ENCODE data around the gene C14orf132. TPM values are rescaled to one million over a fixed set of nuclear protein-coding genes. Genes with fewer than 3 reads are reported as not detected.
"Not testable (repeated sequence)": the region's sequence is repeated elsewhere in the genome, so short reads cannot be mapped to it uniquely, and the experiment has no call there.

The C14orf132 gene
- total RNA-seq, 2 experiments from 2014 or later, result 0.80 to 1.1 TPM

DNA sequence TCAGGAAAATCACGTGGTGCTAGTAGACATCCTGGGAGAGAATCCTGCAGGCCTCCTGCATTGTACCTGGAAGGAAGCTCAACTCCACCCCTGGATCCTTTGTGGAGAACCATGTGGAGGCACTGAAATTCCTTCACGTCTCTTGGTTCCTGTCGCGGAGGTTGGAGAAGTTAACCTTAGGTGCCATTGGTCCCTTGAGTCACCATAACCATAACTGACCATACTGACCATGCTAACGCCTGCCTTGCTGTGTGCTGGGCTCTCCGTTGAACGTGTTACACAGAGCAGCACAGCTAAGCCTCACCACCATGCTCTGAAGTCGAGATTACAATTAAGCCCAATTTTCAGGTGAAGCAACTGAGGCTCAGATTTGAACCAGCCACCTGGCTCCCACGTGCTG is 18.6 kb downstream of the C14orf132 start:
- ChIA-PET CTCF (no interaction called here), POLR2A (no interaction called here)

DNA sequence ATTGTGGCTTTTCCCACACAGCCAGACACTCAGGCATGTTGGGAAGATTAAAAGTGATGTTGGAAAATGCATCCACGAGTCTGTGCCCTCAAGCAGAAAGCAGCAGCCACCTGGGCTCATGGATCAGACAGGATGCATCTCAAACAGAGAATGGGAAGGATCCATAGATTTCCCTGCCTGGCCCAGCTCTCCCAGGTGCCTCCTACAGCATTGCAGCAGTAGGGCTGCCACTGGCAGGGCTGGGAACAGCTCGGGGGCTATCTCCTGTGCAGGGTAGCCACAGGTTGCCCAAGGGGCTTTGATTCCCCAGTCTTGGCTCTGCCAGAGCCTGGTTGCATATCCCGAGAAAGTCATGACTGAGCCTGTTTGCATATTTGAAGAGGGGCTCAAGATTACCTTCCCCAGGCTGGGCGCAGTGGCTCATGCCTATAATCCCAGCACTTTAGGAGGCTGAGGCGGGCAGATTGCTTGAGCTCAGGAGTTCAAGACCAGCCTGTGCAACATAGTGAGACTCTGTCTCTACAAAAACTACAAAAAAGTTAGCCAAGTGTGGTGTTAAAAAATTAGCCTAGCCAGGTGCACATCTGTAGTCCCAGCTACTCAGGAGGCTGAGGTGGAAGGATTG is 19.5 kb downstream of the C14orf132 start:
- CTCF ChIA-PET, result no interaction called here
- POLR2A ChIA-PET, result no interaction called here

DNA sequence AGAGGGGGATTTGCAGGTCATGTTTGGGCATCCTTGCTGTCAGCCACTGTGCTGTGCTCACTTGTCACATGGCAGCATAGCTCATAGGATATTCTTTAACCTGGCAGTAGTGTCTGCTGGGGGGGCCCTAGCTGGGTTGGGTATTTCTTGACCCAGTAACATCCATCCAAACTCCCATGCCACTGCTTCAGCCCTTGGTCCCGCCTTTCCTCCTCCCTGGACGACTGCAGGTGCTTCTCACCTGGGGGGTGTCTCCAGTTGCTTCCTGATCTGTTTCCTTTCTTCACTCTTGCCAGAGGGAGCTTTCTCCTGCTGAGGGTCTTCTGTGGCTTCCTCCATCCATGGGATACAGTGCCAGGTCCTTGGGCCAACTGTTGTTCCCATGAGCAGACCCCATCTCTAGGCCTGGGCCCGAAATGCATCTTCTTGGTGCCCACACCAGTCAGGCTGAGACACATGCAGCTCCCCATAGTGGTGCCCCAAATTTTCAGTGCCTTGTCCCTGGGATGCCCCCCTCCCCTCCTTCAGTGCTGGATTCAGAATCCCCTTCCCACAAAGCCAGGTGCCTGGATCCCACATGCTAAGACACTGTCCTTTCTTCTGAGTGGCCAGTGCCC is 20.5 kb downstream of the C14orf132 start:
- ChIA-PET CTCF (no interaction called here), POLR2A (no interaction called here)

DNA sequence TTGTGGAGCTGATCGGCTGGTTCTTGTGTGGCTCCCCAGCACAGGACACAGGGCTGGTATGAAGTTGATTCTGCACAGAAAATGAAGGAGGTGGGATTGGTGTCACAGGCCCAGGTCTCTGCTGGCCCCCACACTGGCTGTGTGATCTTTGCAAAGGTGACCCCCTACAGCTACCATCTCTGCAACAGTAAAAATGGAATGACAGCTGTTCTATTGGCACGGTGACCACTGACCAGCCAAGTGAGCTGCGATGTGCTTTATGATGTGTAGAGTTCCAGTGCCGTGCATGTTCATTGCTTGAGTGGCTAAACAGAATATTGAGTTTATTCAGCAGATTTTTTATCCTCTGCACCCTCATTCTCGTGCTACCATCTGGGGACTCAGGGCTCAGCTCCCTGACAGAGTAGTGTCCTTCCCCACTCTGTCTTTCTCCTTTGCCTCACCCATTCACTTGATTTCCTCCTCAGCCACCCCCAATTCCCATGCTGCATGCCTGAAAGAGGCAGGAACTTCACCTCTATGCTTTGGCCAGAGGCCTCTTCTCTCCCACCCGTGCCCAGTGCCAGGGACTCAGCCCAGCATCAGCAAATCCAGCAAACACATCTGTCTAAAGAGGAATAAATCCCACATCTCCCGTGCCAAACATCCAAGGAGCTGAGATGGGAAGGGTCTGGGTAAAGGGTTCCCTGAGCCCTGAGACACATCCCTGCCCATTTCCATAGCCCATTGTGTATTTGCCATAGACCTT is 21.2 kb downstream of the C14orf132 start:
- POLR2A ChIA-PET, result no interaction called here

DNA sequence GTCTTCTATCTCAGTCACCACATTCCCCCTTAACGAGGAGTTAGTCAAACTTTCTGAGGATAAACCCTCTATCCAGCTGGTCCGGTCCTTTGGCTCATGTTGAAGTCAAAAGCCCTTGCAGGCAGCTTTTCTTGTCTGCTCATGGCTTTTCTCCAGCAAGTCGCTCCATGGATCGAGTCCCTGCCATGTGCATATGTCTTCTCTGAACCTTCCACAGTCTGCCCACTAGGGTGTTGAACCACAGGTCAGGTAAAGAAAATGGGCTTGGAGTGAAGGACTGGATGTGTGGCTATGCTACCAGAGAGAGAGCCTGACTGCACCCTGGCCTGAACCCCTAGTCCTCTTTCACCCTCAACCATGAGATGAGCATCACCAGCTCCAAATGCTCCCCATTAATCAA is 22.8 kb downstream of the C14orf132 start:
- POLR2A ChIA-PET, result no interaction called here

More for the DNA sequence above, 21.2 kb downstream of the C14orf132 start:
- CTCF ChIA-PET, result no interaction called here

DNA sequence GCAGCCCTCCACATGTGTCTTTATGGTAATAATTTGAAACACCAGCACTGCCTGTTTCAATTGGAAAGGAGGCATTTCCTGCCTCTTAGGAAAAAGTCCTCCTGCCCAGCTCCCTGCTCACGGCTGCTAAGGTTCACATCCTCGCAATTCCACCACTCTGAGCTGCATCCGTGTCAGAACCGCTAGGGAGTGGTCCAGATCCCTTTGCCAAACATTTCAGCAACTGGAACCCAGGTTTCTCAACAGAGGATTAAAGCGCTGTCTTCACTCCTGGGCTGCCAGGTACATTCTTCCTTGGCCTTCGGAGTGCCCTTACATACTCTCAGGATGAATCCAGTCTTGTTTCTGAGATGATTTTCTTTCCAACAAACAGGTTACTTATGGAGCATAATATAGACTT is 23.3 kb downstream of the C14orf132 start:
- CTCF ChIA-PET, result no interaction called here
- POLR2A ChIA-PET, result no interaction called here

More for the DNA sequence above, 22.8 kb downstream of the C14orf132 start:
- CTCF ChIA-PET, result no interaction called here

DNA sequence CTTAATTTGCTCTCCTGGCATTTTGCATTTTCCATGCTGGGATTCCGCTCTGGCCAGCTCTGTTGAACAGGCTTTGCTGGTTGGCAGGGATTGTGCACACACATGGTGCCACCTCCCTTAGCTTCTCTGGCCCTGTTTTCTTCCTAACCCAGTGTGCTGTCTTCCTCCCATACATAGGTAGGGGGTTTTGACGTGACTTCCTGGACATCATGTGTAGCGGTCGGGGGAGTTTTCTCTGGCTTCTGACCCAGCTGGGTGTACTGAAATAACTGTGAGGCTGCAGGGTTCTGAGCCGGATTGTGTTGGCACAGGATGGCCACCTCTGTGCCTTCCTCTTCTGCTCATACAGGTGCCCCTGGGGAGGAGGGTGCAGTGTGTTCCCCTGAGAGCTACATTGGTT is 25.7 kb downstream of the C14orf132 start:
- POLR2A ChIA-PET, result interaction anchor here (0.6 kb wide), 1 partner anchor 426 kb away, joined by 3 read pairs; no protein-coding TSS in a partner anchor
- CTCF ChIA-PET, result no interaction called here

DNA sequence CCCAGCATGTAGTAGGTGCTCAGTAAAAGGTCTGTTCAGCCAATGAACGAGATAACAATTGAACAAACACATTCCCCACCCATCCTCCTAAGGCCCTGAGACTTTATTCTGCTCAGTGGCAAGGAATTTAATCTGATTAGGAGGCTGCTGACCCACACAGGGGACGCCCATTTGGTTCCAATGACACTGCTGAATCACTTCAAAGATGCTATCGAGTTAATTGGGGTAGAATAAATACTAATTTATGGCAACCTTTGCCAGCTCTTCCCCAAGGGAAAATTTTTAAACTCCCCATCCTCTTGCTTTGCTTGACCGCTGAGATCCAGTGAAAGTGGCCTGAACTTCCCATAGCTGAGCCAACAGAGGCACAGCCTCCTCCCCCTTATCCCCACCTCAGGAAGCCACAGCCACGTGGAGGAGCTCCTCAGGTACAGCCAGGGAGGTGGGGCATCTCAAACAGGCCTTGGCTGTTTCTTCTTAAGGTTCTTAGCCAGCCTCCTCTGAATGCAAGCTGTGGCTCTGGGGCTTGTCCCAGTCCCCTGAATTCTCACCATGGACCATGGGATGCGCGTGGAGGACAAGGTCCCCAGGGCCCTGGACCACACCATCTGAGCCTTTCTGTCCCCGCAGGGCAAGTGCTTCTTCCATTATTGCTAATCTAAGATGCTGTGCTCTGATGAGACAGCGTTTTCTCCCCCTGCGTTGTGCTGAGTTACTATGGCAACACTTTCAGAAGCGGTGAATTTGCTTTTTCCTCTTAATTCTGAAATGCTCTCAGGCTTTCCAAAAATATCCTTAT is 26.7 kb downstream of the C14orf132 start:
- CTCF ChIA-PET, result no interaction called here
- POLR2A ChIA-PET, result interaction anchor here (0.6 kb wide), 1 partner anchor 425 kb away, joined by 3 read pairs; no protein-coding TSS in a partner anchor

DNA sequence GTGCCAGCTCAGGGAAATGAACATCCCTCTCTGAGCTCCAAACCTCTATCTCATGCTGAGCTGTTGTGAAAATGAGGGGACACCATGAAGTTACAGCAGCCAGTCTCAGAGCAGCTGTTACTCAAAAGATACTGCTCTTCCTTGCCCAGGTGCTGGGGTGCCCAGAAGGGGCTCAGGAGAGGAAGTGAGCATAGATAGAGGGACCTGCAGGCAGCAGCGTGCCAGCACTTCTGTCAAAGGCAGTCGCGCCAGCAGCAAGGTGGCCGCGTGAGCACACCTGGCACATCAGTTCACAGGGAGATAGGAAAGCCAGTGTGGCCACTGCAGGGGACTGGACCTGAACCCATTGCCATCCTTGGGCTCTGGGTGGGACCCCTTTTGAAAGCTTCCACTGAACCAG is 27.8 kb downstream of the C14orf132 start:
- ChIA-PET CTCF (no interaction called here), POLR2A (no interaction called here)

DNA sequence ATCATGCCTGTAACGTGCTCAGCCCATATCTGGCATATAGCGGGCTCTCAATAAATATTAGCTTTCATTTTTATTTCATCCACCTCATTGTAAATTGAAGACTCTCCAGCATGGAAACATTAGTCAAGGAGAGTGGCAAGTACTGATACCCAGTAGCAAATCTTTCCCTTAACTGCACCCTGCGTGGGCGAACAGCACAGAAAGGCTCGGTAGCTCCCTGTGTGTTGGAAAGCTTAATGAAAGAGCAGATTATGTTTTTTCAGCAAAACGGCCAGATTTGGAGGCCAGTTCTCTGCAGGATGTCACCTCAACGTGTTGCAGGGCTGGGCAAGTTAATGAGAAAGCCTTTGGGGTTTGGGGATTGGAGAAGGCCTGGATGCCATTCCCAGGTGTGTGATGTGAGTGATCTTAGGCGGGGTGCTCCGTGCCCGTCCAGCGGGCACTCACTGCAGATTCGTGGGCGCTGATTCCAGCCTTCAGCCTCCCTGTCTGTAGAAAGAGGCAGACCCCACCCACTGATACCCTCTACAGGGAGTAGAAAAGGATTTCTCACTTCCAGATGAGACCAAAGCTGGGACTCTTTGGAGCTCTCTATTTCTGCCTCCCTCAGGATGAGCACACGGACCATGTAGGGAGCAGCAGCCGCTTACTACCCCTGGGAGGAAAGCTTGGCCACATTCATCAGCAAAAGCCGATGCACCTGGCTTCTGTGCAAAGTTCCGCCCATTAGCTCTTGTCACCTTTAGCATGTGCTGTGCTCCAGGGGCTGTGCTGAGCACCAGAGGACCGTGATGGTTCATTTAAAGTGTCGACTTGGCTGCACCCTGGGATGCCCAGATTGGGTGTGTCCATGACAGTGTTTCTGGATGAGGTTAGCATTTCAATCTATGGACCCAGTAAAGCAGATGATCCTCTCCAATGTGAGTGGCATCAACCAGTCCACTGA is 29.1 kb downstream of the C14orf132 start:
- ChIA-PET CTCF (no interaction called here), POLR2A (interaction anchor here (0.6 kb wide), 1 partner anchor 79 kb away, joined by 3 read pairs; no protein-coding TSS in a partner anchor)

DNA sequence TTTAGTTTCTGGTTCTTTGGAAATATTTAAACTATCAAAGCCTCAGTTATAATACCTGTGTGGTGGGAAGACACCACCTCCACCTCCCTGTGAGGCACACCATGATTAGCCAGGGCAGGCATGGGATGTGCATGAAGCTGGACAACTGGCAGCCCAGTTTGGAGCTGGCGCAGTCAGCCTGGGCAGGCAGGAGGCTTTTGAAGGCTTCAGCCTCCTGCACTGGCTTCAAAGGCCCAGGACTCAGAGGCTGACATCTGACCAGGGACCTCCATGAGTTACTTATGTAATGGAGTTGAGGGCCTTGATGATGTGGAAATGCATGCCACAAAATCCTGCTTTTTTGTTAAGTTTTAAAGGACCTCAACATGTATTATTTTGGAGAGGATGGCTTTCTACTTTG is 30.3 kb downstream of the C14orf132 start:
- ChIA-PET POLR2A (no interaction called here), CTCF (no interaction called here)

DNA sequence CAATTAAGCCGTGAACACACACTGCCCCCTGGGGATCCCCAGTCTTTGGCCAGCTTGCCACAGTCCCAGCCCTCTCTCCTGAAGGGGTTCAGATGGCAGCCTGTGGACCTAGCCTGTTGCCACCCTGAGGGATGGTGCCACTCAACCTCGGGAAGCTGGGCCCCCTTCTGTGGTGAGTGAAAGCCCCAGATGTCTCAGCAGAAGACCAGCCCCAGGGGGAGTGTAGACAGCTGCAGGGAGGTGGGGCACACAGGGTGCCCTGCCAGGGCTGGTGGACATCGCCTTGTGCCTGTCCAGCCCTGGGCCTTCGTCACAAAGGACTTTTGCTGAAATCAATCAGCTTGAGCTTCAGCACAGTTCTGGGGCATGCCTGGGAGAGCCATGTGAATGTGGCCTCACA is 32.4 kb downstream of the C14orf132 start:
- ChIA-PET POLR2A (no interaction called here), CTCF (no interaction called here)

DNA sequence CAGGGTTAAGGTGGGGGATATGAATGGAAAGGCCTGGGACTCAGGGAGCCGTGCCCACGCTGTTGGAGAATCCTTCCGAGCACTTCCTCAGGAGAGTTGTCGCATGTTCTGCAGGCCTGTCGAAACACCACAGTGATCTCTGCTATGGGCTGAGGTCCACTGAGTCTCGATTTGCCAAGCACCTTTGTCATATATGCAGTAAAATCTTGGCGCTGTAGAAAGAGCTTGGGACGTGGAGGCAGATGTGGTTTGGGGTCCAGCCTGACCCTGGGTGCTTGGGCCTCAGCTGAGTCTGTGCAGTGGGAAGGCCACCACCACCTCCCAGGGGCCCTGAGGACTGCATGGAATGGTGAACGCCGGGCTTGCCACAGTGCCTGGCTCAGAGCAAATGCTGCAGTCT is 32.9 kb downstream of the C14orf132 start:
- ChIA-PET POLR2A (no interaction called here), CTCF (no interaction called here)

DNA sequence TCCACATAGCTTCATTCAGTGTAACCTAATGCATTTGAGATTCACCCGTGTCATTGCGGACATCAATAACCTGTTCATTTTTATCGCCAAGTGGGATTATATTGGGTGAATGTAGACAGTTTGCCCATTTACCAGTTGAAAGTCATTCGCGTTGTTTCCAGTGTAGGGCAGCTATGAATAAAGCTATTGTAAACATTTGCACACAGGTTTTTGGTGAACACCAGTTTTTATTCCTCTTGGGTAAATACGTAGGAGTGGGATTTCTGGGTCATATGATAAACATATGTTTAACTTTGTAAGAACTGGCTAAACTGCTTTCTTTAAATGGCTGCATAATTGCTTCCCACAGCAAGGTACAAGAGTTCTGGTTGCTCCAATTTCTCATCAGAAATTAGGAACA is 33.6 kb downstream of the C14orf132 start:
- POLR2A ChIA-PET, result no interaction called here
- CTCF ChIA-PET, result no interaction called here

DNA sequence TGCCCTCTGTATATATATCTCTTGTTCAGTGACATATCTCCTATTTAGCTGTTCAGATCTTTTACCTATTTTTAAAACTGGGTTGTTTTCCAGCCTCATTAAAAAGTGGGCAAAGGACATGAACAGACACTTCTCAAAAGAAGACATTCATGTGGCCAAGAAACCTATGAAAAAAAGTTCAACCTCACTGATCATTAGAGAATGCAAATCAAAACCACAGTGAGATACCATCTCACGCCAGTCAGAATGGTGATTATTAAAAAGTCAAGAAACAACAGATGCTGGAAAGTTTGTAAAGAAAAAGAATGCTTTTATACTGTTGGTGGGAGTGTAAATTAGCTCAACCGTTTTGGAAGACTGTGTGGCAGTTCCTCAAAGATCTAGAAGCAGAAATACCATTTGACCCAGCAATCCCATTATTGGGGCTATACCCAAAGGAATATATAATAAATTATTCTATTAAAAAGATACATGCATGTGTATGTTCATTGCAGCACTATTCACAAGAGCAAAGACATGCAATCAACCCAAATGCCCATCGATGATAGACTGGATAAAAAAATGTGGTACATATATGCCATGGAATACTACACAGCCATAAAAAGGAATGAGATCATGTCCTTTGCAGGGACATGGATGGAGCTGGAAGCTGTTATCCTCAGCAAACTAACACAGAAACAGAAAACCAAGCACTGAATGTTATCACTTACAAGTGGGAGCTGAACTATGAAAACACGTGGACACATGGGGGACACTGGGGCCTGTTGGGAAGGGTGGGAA is 34.3 kb downstream of the C14orf132 start:
- CTCF ChIA-PET, POLR2A ChIA-PET: not testable (repeated sequence)

DNA sequence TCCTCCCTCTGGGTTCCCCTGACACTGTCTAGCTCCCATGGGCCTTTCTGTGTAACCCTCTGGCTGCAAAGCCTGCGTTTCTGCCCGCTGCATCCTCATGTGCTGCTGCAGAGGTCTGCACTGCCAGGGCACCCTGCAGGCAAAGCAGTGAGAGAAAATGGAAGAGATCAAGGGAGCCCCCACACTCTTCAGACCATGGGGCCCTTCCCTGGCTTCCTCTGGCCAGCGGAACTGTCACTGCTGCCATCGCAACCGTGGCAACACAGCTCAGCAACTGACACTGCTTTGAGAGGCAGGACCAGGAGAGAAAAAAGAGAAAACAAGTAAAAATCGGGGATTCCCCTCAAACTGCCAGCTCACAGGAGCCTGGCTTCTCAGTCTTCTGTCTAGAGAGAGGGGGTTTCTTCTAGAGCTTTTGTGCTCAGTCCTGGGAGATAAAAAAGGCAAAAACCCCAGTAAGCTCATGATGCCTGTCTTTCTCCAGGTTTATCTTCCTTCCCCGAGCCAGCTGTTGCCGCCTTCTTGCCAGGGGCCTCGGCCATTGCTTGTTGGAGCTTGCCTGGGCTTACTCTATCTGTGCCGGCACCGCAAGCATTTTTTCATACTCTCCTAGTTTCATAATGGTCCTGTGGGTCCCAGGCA is 38.9 kb downstream of the C14orf132 start:
- POLR2A ChIA-PET, result no interaction called here
- CTCF ChIA-PET, result no interaction called here

DNA sequence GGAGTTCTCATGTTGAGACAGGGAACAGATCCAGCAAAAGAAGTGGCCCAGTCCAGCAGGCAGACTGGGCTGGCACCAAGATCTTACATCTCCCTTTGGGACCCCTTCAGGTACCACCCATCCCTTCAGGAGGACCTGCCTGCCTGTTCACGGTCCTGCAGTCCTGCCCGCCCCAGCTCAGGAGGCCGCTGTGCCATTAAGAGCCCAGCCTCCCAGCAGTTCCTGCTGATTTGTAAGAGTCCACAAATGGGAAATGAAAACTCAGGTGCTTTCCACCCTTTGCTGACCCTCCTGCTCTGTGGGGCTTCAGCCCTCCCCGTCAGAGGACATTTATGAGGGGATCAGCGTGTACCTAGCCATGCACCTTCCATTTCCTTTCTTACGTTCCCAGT is 39.5 kb downstream of the C14orf132 start:
- POLR2A ChIA-PET, result no interaction called here
- CTCF ChIA-PET, result no interaction called here

DNA sequence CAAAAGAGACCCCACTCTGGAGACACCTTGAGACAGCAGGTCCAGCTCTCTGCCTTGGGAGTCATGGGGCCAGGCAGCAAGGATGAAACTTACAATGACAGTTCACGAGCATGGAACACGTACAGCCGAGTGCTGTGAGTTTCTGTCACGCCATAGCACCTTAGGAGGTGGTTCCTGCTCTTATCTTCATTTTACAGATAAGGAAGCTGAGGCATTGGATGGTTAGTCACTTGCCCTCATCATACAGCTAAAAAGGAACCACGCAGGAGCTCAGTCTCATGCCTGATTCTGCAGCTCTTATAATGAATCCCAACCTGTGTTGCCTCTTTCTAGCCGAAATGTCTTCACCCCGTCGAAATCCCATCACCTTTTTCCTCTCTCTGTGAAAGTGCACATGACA is 39.9 kb downstream of the C14orf132 start:
- POLR2A ChIA-PET, result no interaction called here
- CTCF ChIA-PET, result no interaction called here
